Endothelial cell (in vitro differentiated cells): ENCODE data around the gene MTR. TPM values are rescaled to one million over a fixed set of nuclear protein-coding genes. Genes with fewer than 3 reads are reported as not detected.

Source experiments
- DNase-seq: peaks from one replicate; pipeline ENCODE4 v3.0.0; 2021; ENCODE audit warnings: low spot score
- H3K27ac Mint-ChIP-seq: one replicate; pipeline ENCODE4 v1.8.0; 2021; ENCODE audit warnings: mixed read lengths, inconsistent platforms; ENCODE audit not compliant: unreplicated experiment
- H3K27me3 Mint-ChIP-seq: one replicate; pipeline ENCODE4 v1.8.0; 2021; ENCODE audit warnings: mild to moderate bottlenecking, moderate library complexity, mixed read lengths, inconsistent platforms; ENCODE audit not compliant: unreplicated experiment
- H3K36me3 Mint-ChIP-seq: one replicate; pipeline ENCODE4 v1.8.0; 2021; ENCODE audit warnings: mild to moderate bottlenecking, low read depth, mixed read lengths, inconsistent platforms; ENCODE audit not compliant: unreplicated experiment
- H3K4me1 Mint-ChIP-seq: one replicate; pipeline ENCODE4 v1.8.0; 2021; ENCODE audit warnings: mild to moderate bottlenecking, mixed read lengths, inconsistent platforms; ENCODE audit not compliant: unreplicated experiment
- H3K4me3 Mint-ChIP-seq: one replicate; pipeline ENCODE4 v1.8.0; 2021; ENCODE audit warnings: mild to moderate bottlenecking, mixed read lengths, inconsistent platforms; ENCODE audit not compliant: unreplicated experiment
- H3K9me3 Mint-ChIP-seq: one replicate; pipeline ENCODE4 v1.8.0; 2021; ENCODE audit warnings: mixed read lengths, inconsistent platforms; ENCODE audit not compliant: unreplicated experiment
- total RNA-seq: library from RNA; stranded (reverse); fragmentation: NEBNext Ultra II Directional; extraction: Animal tissue kit (Norgen Biotek cat#: 25700); gene quantifications from one replicate; pipeline ENCODE4 v1.2.1, GENCODE V29; 2021; ENCODE audit not compliant: unreplicated experiment
- TF ChIP-seq, protein P1 (sequence below): fragments of 200-600 bp; sonication (generic); IDR thresholded peaks from one replicate; pipeline ENCODE4 v1.5.0; 2021; ENCODE audit warnings: antibody characterized with exemption; ENCODE audit not compliant: unreplicated experiment

Gene MTR
- total RNA-seq, 1 donor from 2014 or later: 44.5 TPM

DNA sequence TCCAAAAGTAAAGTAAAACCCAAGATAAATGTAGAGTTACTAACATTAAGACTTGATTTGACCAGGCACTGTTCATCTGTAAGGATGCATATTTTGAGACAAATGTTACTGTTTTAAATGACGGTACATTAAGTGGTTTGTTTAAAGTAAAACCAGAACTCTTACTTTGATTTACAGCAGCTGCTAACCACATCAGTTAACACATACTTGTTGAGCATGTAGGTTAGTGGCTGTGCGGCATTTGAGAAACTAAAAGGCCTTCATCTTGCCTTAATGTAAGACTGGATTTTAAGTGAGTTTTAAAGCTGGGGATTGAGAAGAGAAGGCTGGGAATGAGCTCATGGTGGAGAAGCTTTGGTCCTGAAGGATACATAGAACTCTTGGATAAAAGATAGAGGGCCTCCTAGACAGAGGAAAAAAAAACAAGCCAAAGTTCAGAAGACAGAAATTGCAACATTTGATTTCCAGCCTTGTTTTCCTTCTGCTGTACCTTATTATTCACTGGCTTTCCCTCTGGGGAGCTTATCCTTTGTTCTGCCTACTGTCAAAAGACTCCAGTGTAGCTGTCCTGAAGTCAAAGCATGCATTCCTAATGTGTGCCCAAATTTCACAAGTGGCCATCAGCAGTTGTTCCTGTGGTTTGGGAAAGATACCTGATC is 66.6 kb downstream of the MTR start:
- H3K27ac Mint-ChIP-seq: no peak overlapping the region
- H3K4me3 Mint-ChIP-seq: no peak overlapping the region
- peaks cover 27% of the 10 kb centered on the region for H3K36me3 Mint-ChIP-seq
- TF ChIP-seq, protein P1, sequence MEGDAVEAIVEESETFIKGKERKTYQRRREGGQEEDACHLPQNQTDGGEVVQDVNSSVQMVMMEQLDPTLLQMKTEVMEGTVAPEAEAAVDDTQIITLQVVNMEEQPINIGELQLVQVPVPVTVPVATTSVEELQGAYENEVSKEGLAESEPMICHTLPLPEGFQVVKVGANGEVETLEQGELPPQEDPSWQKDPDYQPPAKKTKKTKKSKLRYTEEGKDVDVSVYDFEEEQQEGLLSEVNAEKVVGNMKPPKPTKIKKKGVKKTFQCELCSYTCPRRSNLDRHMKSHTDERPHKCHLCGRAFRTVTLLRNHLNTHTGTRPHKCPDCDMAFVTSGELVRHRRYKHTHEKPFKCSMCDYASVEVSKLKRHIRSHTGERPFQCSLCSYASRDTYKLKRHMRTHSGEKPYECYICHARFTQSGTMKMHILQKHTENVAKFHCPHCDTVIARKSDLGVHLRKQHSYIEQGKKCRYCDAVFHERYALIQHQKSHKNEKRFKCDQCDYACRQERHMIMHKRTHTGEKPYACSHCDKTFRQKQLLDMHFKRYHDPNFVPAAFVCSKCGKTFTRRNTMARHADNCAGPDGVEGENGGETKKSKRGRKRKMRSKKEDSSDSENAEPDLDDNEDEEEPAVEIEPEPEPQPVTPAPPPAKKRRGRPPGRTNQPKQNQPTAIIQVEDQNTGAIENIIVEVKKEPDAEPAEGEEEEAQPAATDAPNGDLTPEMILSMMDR: no peak
- H3K9me3 Mint-ChIP-seq: no peaks in the 10 kb centered on the region
- H3K27me3 Mint-ChIP-seq: peaks cover 4% of the 10 kb centered on the region
- no peak for DNase-seq
- H3K4me1 Mint-ChIP-seq: no peaks in the 10 kb centered on the region

DNA sequence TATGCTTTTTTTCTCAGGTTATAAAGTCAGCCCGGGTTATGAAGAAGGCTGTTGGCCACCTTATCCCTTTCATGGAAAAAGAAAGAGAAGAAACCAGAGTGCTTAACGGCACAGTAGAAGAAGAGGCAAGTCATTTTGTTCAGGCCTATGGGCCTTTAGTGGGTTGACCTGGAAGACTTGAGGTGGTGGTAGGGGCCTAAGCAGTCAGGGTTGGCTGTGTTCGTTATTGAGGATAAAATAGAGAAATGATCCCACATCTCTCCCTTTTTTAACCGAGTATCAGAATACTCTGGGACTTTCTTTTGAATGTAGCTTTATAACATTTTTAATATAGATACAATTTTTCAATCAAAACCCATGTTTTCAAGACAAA is 67.1 kb downstream of the MTR start:
- no peak overlapping the region for H3K4me3 Mint-ChIP-seq
- H3K36me3 Mint-ChIP-seq: peaks cover 30% of the 10 kb centered on the region
- H3K9me3 Mint-ChIP-seq: no peaks in the 10 kb centered on the region
- H3K27me3 Mint-ChIP-seq: peaks cover 4% of the 10 kb centered on the region
- TF ChIP-seq, protein P1: no peak
- H3K4me1 Mint-ChIP-seq: no peaks in the 10 kb centered on the region
- H3K27ac Mint-ChIP-seq: no peak overlapping the region
- DNase-seq: no peak

DNA sequence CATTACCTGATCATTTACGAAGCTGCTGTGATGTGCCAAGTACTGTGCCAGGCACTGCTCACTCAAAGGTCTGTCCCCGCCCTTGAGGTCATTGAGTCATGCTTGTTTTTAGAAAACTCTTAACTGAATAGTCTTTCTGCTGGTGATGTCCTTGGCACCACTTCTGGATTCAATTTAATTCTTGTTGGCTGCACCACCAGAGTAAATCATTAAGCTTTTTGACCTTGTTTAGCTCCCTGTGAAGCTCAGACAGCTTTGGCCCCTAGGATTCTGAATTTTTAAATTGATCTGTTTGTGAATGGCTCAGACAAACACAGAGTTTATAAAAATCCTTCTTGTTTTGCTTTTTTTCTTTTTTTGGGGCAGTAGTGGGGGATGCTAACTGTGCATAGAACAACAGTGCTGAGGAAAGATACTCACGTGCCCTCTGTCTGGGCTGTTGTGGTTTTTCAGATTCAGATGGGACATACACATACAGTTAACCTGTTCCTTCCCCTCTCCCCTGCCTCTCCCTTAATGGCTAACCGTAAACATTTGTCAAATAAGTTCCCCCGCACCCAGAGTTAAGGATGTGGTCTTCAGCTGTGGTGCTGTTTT is 67.6 kb downstream of the MTR start:
- Mint-ChIP-seq H3K36me3 (peaks cover 30% of the 10 kb centered on the region), H3K4me1 (no peaks in the 10 kb centered on the region), H3K27ac (no peak overlapping the region), H3K9me3 (no peaks in the 10 kb centered on the region), H3K4me3 (no peak overlapping the region), H3K27me3 (peaks cover 2% of the 10 kb centered on the region)
- no peak for DNase-seq
- TF ChIP-seq, protein P1: no peak

DNA sequence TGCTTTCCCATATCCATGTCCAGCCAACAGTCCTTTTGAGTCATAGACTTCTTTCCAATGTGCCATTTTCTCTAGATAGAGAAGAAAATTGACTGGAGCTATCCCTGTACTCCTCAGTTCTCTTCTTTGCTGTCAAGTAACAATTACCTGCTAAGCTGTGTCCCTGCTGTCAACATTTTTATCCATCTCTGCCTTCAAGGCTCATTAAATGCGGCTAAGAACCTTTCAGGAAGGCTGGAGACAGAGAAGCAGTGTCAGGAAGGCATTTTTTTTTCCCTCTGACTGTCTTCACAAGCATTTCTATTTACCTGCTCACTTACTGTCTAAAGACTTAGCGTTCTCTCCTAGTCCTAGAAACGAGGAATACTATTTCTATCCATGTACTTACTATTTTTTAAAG is 69.1 kb downstream of the MTR start:
- peaks cover 30% of the 10 kb centered on the region for H3K36me3 Mint-ChIP-seq

More for the DNA sequence above, 69.1 kb downstream of the MTR start:
- Mint-ChIP-seq H3K27me3 (peaks cover 1% of the 10 kb centered on the region), H3K9me3 (no peaks in the 10 kb centered on the region), H3K4me3 (no peak overlapping the region), H3K27ac (no peak overlapping the region), H3K4me1 (no peaks in the 10 kb centered on the region)
- no peak for DNase-seq
- TF ChIP-seq, protein P1: no peak
